Thoracic aorta (tissue), 2 donors: Measurements from ENCODE around the gene FHIT. TPM values are rescaled to one million over a fixed set of nuclear protein-coding genes. Genes with fewer than 3 reads are reported as not detected.

ENCODE experiments used
- ATAC-seq: fragments of 150-250 bp; one replicate; pipeline ENCODE4 v1.8.0; 2017; ENCODE audit warnings: low read depth; ENCODE audit not compliant: insufficient number of reproducible peaks, low FRiP score
- DNase-seq: peaks from one replicate; pipeline ENCODE4 v3.0.0-alpha.2; 2020; ENCODE audit warnings: low spot score
- H3K27ac ChIP-seq, 2 donors: fragments of 200-600 bp; sonication (generic); 1 replicate in 1 of 2; 2 replicates in 1 of 2; pipeline ENCODE4 v1.5.1; 2016; ENCODE audit warnings: mild to moderate bottlenecking in 2 of 2, moderate library complexity in 2 of 2
- H3K27me3 ChIP-seq: fragments of 200-600 bp; sonication (generic); replicated peaks from 2 replicates; pipeline ENCODE4 v1.6.0; 2016; ENCODE audit warnings: mild to moderate bottlenecking; ENCODE audit not compliant: insufficient read depth
- H3K36me3 ChIP-seq: fragments of 200-600 bp; sonication (generic); one replicate; pipeline ENCODE4 v1.5.1; 2016
- H3K4me1 ChIP-seq, 2 donors: fragments of 200-600 bp; sonication (generic); 1 replicate in 1 of 2; 2 replicates in 1 of 2; pipeline versions ENCODE4 v1.5.1 to v1.6.0; 2016; ENCODE audit warnings: low read depth in 2 of 2, mild to moderate bottlenecking in 1 of 2; ENCODE audit not compliant: control insufficient read depth in 1 of 2
- H3K4me3 ChIP-seq: fragments of 200-600 bp; sonication (generic); 2 replicates; pipeline ENCODE4 v1.5.1; 2016; ENCODE audit warnings: mild to moderate bottlenecking
- H3K9me3 ChIP-seq: fragments of 200-600 bp; sonication (generic); 2 replicates; pipeline ENCODE4 v1.5.1; 2016
- total RNA-seq, 2 donors: library from RNA; depleted of rRNA; stranded (reverse); fragments of >200 nt; gene quantifications; one replicate each; pipeline versions ENCODE4 v1.1.0 to v1.2.3, GENCODE V29; 2016
- TF ChIP-seq, protein P1 (sequence below): fragments of 200-600 bp; sonication (generic); IDR thresholded peaks from one replicate; pipeline ENCODE4 v1.5.1; 2019; ENCODE audit warnings: antibody characterized with exemption

The FHIT gene
- total RNA-seq, 2 donors from 2014 or later: 2.0 to 2.3 TPM

- Histone ChIP-seq H3K4me3 (no peak overlapping the region), H3K27ac (no peak overlapping the region), H3K27me3 (no peaks in the 10 kb centered on the region), H3K4me1 (no peaks in the 10 kb centered on the region), H3K36me3 (no peaks in the 10 kb centered on the region), H3K9me3 (no peaks in the 10 kb centered on the region)
- TF ChIP-seq, protein P1, sequence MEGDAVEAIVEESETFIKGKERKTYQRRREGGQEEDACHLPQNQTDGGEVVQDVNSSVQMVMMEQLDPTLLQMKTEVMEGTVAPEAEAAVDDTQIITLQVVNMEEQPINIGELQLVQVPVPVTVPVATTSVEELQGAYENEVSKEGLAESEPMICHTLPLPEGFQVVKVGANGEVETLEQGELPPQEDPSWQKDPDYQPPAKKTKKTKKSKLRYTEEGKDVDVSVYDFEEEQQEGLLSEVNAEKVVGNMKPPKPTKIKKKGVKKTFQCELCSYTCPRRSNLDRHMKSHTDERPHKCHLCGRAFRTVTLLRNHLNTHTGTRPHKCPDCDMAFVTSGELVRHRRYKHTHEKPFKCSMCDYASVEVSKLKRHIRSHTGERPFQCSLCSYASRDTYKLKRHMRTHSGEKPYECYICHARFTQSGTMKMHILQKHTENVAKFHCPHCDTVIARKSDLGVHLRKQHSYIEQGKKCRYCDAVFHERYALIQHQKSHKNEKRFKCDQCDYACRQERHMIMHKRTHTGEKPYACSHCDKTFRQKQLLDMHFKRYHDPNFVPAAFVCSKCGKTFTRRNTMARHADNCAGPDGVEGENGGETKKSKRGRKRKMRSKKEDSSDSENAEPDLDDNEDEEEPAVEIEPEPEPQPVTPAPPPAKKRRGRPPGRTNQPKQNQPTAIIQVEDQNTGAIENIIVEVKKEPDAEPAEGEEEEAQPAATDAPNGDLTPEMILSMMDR: no peak
- DNase-seq (no peak), ATAC-seq (no peak)
These were observed 671.5 kb downstream of the FHIT start for GRCh38 chr3:60579734-60580133.

- no peak for ATAC-seq
- no peak for DNase-seq
- Histone ChIP-seq H3K4me3 (no peak overlapping the region), H3K9me3 (no peaks in the 10 kb centered on the region), H3K4me1 (no peaks in the 10 kb centered on the region), H3K36me3 (no peaks in the 10 kb centered on the region), H3K27me3 (no peaks in the 10 kb centered on the region), H3K27ac (no peak overlapping the region)
- TF ChIP-seq, protein P1: no peak
These were observed 672.3 kb downstream of the FHIT start for GRCh38 chr3:60578936-60579335.

- TF ChIP-seq, protein P1: no peak
- no peaks in the 10 kb centered on the region for H3K9me3 ChIP-seq
- H3K4me1 ChIP-seq: no peaks in the 10 kb centered on the region
- H3K27ac ChIP-seq: no peak overlapping the region
- no peaks in the 10 kb centered on the region for H3K27me3 ChIP-seq
- DNase-seq (no peak), ATAC-seq (no peak)
- H3K4me3 ChIP-seq: no peak overlapping the region
- H3K36me3 ChIP-seq: no peaks in the 10 kb centered on the region
These were observed 673.7 kb downstream of the FHIT start for GRCh38 chr3:60577601-60578000.

DNA sequence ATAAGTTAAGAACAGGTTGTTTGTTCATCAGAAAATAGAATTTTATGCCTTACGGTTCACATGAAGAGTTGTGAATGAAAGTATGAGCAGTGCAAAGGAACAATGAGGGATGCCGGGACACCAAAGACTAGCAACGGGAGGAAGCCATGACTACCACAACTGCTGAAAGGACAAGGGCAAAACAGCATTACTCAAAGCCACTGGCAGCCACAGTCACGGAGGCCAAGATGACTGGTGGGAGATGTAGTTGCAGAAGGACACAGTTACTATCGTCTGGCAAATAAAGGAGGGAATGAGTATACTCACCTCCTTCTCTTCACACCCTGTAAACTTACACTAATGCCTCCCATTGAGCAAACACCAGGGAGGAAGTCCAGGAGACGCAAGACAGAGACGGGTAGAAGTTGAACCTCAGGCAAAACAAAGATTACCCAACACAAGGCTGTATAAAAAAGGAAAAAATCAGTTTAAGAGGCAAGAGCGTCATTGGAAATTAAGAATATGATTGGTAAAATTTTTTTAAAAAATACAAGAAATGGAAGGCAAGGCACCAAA is 675.5 kb downstream of the FHIT start:
- no peaks in the 10 kb centered on the region for H3K27me3 ChIP-seq
- TF ChIP-seq, protein P1: no peak
- DNase-seq: no peak
- no peaks in the 10 kb centered on the region for H3K4me1 ChIP-seq
- no peak overlapping the region for H3K4me3 ChIP-seq
- no peak overlapping the region for H3K27ac ChIP-seq
- ATAC-seq: no peak
- no peaks in the 10 kb centered on the region for H3K36me3 ChIP-seq
- H3K9me3 ChIP-seq: no peaks in the 10 kb centered on the region

GRCh38 chr3:60574046-60574769 is 677.0 kb downstream of the FHIT start:
- H3K27me3 ChIP-seq: no peaks in the 10 kb centered on the region
- H3K4me1 ChIP-seq: no peaks in the 10 kb centered on the region
- no peak overlapping the region for H3K27ac ChIP-seq
- no peak for DNase-seq
- TF ChIP-seq, protein P1: no peak
- no peak for ATAC-seq
- H3K4me3 ChIP-seq: no peak overlapping the region
- no peaks in the 10 kb centered on the region for H3K9me3 ChIP-seq
- H3K36me3 ChIP-seq: no peaks in the 10 kb centered on the region
